ENCODE measurements around the gene BPGM.

The BPGM gene

DNA sequence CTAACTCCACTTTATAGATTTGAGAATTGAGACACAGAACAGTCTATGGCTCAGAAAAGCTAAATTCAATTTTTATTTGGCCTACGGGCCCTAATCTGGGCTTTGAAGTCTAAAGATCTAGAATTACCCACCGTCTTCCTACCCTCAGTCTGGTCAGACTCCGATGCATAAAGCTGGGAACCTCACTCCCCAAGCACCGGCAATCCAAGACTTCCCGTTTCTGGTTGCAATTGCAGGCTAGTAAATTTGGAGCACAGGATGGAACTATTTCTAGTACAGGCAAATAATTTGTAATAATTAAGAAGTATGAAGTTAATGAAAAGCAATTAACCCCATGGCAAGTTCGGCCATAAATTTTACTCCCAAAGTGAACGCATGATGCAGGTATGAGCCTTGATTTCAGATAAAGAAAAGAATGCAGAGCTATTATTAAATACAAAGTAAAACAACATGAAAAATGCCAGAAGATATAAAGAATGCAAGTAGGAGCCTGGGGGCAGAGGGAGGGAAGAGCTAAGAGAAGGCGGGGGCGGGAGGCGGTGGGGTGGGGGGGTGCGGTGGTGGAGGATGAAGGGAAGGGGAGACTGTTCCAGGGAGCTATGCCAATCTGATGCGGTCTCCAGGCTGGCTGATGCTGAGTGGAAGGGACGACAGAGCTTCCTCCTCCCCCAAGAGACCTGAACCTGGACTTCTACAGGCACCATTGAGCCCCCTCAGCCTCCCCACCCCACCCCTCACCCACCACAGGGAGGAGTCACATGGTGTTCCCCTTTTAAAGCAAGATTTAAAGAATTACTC, 45.1 kb downstream of the BPGM start:
- Histone ChIP-seq H3K36me3 (no peaks in the 10 kb centered on the region), H3K4me3 (ENCODE audit: low read depth, low read length) (no peak overlapping the region), H3K27ac (no peak overlapping the region), H3K27me3 (ENCODE audit: insufficient read depth, low read depth, severe bottlenecking) (no peaks in the 10 kb centered on the region), H3K9me3 (ENCODE audit: severe bottlenecking) (no peaks in the 10 kb centered on the region)
- no peak for DNase-seq
- TF ChIP-seq, protein P1, sequence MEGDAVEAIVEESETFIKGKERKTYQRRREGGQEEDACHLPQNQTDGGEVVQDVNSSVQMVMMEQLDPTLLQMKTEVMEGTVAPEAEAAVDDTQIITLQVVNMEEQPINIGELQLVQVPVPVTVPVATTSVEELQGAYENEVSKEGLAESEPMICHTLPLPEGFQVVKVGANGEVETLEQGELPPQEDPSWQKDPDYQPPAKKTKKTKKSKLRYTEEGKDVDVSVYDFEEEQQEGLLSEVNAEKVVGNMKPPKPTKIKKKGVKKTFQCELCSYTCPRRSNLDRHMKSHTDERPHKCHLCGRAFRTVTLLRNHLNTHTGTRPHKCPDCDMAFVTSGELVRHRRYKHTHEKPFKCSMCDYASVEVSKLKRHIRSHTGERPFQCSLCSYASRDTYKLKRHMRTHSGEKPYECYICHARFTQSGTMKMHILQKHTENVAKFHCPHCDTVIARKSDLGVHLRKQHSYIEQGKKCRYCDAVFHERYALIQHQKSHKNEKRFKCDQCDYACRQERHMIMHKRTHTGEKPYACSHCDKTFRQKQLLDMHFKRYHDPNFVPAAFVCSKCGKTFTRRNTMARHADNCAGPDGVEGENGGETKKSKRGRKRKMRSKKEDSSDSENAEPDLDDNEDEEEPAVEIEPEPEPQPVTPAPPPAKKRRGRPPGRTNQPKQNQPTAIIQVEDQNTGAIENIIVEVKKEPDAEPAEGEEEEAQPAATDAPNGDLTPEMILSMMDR (IDR thresholded peaks at IDR 0.05; ENCODE audit: low read depth, low read length): no peak

DNA sequence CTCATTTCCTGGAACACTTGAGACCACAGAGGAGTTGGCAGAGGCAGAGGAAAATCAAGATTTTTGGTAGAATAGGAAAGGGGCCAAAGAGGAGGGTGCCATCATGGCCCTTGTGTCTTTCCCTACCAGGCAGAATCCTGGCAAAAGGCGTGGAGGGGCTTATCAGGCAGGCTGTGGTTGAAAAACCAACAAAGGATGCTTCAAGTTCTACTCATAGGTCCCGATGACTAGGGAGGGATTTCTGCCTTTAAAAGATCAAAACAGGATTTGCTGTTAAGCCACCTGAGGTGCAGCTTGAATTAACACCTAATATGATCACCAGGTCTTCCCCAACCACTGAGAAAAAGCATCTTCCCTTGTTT, 45.7 kb downstream of the BPGM start:
- TF ChIP-seq, protein P1 (IDR thresholded peaks at IDR 0.05; ENCODE audit: low read depth, low read length): no peak
- Histone ChIP-seq H3K27ac (no peak overlapping the region), H3K9me3 (ENCODE audit: severe bottlenecking) (no peaks in the 10 kb centered on the region), H3K27me3 (ENCODE audit: insufficient read depth, low read depth, severe bottlenecking) (no peaks in the 10 kb centered on the region), H3K36me3 (no peaks in the 10 kb centered on the region), H3K4me3 (ENCODE audit: low read depth, low read length) (no peak overlapping the region)
- DNase-seq: no peak

DNA sequence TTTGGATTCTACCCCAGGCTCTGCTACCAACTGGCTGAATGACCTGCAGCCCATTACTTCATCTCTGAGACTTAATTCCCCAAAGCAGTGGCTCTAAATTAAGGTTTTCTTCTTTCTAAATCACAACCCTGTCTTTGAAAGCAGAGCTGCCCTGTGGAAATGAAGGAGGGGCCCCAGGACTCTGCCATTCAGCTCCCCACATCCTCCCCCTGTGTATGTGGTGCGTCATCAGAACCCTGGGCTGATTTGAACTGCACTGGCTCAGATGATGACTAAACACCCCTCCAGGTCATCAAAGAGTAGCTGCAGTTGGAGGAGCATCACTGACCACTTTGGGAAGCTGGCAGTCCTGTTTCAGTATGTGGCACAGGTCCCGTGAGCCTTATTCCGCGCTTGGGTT, 46.6 kb downstream of the BPGM start:
- Histone ChIP-seq H3K27me3 (ENCODE audit: insufficient read depth, low read depth, severe bottlenecking) (no peaks in the 10 kb centered on the region), H3K27ac (no peak overlapping the region)

DNA sequence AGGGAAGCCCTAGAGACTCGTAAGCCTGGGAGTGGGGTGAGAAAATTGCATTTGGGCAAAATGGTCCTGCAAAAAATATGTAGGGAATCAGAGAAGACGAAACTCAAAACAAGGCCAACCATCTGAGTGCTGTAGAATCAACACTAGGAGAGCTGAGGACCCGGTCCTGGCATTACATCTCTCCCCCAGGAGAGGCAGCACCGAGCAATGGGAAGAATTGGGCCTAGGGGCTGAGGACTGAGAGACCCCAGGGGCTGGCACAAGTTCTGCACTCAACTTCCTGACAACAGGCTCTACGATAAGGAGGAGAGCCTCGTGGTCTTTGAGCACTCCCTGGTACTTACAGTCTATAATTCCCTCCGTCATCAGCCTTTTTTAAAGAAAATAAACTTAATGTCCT, 47.6 kb downstream of the BPGM start:
- DNase-seq: no peak
- Histone ChIP-seq H3K27me3 (ENCODE audit: insufficient read depth, low read depth, severe bottlenecking) (no peaks in the 10 kb centered on the region), H3K27ac (no peak overlapping the region), H3K9me3 (ENCODE audit: severe bottlenecking) (no peaks in the 10 kb centered on the region), H3K36me3 (no peaks in the 10 kb centered on the region), H3K4me3 (ENCODE audit: low read depth, low read length) (no peak overlapping the region)
- TF ChIP-seq, protein P1 (IDR thresholded peaks at IDR 0.05; ENCODE audit: low read depth, low read length): peak; percentile 54

More for the DNA sequence above, 46.6 kb downstream of the BPGM start:
- H3K9me3 ChIP-seq (ENCODE audit: severe bottlenecking): no peaks in the 10 kb centered on the region
- TF ChIP-seq, protein P1 (IDR thresholded peaks at IDR 0.05; ENCODE audit: low read depth, low read length): no peak
- H3K36me3 ChIP-seq: no peaks in the 10 kb centered on the region
- no peak overlapping the region for H3K4me3 ChIP-seq (ENCODE audit: low read depth, low read length)
- no peak for DNase-seq

DNA sequence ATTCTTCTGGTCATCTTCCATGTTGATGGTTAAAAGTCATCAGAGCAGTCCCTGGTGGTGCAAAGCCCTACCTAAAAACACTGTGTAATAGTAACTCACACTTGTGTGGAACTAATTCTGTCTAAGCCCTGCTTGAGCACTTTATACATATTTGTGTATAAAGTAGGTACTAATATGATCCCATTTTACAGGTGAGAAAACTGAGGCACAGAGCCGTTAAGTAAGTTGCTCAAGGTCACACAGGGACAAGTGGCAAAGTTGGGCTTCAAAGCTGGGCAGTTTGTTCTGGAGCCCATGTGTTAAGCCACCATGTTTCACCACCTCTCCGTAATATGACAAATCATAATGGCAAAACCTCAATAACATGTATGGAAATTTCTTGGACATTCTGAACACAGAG, 48.1 kb downstream of the BPGM start:
- Histone ChIP-seq H3K4me3 (ENCODE audit: low read depth, low read length) (no peak overlapping the region), H3K9me3 (ENCODE audit: severe bottlenecking) (no peaks in the 10 kb centered on the region), H3K36me3 (no peaks in the 10 kb centered on the region), H3K27ac (no peak overlapping the region), H3K27me3 (ENCODE audit: insufficient read depth, low read depth, severe bottlenecking) (no peaks in the 10 kb centered on the region)
- TF ChIP-seq, protein P1 (IDR thresholded peaks at IDR 0.05; ENCODE audit: low read depth, low read length): no peak
- DNase-seq: no peak
